DLD1 (cell line): ENCODE data around the gene PTGDS.
"Not testable (repeated sequence)": the region's sequence is repeated elsewhere in the genome, so short reads cannot be mapped to it uniquely, and the experiment has no call there.

Experiments
- in situ Hi-C: cut with HindIII; loops from 2 replicates; pipeline ENCODE4 v1.10.0; 2017; ENCODE audit warnings: low sequenced_read_pairs

Gene PTGDS

DNA sequence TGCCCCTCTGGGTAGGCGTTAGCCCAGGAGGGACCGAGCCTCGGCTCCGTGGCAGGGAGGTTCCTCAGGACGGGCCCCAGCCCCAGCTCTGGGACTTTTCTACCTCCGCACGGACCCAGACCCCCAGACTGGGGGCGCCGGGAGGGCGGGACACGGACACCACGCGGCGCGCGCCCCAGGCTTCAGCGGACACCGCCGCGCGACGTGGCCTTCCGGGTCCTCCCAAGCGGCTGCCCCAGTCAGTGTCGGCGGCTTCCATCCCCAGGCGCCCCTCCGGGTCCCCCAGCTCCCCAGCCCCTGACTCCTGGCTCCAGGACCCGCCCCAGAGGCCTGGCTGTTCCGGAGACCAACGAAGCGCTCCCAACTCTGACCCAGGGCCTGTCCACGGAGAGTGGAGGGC is 8.5 kb downstream of the PTGDS start:
- in situ Hi-C loops: no loop called here

- in situ Hi-C loops: no loop called here
These were observed 11.6 kb downstream of the PTGDS start for GRCh38 chr9:136988872-136989271.

GRCh38 chr9:136990242-136990911 is 13.1 kb downstream of the PTGDS start:
- in situ Hi-C loops: no loop called here

GRCh38 chr9:136991993-136992818 is 14.9 kb downstream of the PTGDS start, which contains the start of gene PAXX:
Gene PAXX, plus strand, starts transcription at chr9:136992422. Its CDS starts 22 bp downstream, at chr9:136992444.
- in situ Hi-C loops: no loop called here

GRCh38 chr9:136992819-136993369 is 15.6 kb downstream of the PTGDS start:
- in situ Hi-C loops: no loop called here

DNA sequence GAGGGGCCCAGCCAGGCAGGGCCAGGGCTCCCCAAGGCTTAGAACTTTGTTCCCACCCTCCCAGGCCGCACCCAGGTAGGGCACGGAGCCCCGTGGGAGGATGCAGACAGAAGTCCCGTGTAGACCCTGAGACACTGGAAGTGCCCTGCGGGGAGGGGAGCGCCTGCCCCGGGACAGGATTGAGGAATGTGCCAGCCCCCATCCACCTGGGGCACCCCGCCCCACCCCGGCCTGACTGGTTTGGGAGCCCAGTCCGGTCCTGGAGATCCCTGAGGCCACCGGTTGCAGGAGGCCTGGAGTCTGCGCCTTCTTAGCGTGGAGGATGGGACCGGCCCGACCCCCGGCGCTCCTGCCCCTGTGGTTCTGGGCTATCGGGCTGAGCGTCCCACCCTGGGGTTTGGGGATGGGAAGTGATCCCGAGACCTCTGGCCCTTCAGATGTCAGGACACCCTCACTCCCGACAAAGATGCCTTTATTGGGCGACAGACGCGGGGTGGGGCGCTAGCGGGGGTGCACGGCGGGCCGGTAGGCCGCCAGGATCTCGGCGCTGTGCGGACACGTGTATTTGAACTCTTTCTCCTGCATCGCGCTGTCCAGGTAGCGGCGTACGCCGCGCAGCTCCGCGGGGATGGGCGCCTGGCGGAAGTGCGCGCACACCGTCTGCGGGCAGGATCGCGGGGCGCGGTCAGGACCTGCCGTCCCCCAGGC is 17.0 kb downstream of the PTGDS start:
- in situ Hi-C loops: no loop called here

DNA sequence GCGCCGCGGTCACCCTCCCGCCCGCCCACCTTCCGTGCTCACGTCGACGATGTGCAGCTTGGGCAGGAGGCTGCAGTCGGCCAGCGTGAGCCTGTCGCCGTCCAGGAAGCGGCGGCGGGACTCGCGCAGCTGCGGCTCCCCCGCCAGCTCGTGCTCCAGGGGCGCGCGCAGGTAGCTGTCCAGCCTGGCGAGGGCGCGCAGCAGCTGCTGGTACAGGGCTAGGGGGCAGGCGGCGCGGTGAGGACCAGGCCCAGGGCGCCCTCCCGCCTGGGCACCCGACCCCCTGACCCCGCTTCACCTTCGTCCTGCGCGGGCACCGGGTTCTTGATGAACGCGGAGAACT is 17.6 kb downstream of the PTGDS start:
- in situ Hi-C loops: no loop called here

DNA sequence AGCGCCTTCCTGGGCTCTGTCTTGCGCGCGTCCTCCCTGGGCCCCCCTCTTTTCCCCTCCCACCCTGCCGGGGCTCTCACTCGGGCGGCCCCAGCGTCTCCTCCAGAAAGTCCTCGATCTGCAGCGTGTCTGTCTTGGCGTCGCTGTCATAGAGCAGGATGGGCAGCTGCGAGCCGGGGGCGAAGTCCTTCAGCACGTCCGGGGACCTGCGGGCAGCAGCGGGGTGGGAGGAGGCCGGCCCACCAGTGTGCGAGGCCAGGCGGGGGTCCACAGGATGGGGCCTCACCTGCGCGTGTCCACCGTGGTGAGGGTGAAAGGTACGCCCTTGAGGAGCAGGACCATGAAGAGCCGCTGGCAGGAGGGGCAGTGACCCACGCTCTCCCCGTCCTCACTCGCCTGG is 18.1 kb downstream of the PTGDS start:
- in situ Hi-C loops: no loop called here

- in situ Hi-C loops: no loop called here
These were observed 18.5 kb downstream of the PTGDS start for GRCh38 chr9:136995772-136996311.

GRCh38 chr9:136996361-136997292 is 19.3 kb downstream of the PTGDS start, which contains the start of gene CLIC3:
Gene CLIC3, minus strand, starts transcription at chr9:136996568. Its CDS starts 25 bp downstream, at chr9:136996543.
- in situ Hi-C loops: no loop called here

- in situ Hi-C loops: no loop called here
These were observed 20.1 kb downstream of the PTGDS start for GRCh38 chr9:136997371-136997770.

- in situ Hi-C loops: no loop called here
These were observed 20.5 kb downstream of the PTGDS start for GRCh38 chr9:136997830-136998234.

DNA sequence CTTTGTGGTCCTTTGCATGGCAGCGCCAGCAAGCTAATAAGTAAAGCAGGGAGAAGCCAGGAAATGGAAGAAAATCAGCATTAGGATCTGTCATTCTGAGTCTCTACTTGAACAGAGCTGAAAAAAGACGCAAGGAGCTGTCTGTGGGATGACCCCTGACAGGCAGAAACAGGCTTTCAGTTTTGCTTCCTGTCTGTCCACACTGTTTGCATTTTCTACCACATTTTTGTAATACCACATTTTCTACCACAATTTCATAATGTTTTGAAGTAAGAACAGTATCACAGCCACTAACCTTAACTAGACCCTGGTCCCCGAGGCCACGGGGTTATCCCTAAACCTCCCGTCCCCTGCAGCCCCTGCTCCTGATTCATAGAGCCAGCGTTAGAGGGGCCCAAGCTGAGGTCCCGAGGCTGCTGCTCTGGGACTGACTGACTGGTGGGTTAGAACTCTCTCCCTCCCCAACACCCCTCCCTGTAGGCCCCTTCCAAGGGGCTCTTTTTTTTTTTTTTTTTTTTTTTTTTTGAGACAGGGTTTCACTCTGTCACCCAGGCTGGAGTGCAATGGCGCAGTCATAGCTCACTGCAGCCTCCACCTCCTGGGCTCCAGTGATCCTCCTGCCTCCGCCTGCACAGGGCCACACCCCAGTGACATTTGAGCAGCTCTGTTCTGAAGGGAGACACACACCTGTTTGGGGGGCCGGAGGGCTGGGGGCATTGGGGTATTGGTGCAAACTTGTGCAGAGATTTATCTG is 23.1 kb downstream of the PTGDS start:
- in situ Hi-C loops: no loop called here

DNA sequence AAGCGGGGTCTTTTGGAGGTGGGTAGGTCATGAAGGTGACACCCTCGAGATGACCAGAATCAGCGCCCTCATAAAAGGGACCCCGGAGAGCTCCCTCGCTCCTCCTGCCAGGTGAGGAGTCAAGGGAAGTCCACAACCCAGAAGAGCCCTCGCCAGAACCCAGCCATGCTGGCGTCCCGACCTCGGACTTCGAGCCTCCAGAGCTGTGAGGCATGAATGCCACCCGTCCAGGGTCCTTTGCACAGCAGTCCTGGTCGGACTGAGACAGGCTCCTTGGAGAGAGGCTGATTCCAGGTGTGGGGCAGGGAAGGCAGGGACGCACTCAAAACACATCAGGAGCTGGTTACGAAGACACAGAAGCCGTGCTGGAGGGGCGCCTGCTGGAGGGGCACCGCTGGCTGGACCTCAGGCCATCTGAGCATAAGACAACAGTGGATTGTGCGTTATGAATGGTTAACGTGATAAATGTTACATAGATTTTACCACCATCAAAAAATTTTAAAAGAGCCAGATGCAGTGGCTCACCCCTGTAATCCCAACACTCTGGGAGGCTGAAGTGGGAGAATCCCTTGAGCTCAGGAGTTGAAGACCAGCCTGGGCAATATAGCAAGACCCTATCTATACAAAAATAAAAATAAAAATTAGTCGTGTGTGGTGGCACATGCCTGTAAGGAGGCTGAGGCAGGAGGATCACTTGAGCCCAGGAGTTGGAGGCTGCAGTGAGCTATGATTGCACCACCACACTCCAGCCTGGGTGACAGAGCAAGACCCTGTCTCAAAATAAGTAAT is 24.7 kb downstream of the PTGDS start:
- in situ Hi-C loops: no loop called here

DNA sequence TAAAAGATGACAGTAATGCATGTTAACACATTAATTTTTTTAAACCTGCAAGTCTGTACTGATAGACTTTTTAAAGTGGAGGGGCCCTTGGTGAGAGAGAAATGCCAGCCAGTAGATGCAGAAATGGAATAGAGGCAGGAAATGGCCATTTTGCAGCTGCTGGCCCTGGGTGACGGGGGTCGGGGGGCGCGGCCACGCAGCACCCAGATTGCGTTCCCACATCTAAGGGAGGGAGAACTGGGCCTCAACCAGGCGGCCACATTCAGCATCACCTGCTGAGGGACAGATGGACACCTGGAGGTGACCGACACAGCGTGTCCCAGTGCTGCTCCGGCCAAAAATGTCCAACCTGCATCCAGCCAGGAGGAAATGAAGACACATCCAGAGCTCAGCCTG is 25.3 kb downstream of the PTGDS start:
- in situ Hi-C loops: no loop called here

GRCh38 chr9:137004285-137004684 is 27.0 kb downstream of the PTGDS start:
- in situ Hi-C loops: not testable (repeated sequence)

GRCh38 chr9:137006116-137007003 is 29.1 kb downstream of the PTGDS start:
- in situ Hi-C loops: no loop called here
